Tibial nerve (tissue), 4 donors: ENCODE data around the gene MYADML2. TPM values are rescaled to one million over a fixed set of nuclear protein-coding genes. Genes with fewer than 3 reads are reported as not detected.

ENCODE experiments used
- DNase-seq, 2 donors: peaks; one replicate each; pipeline ENCODE4 v3.0.0-alpha.2; 2019; ENCODE audit warnings: low spot score in 2 of 2
- H3K27ac ChIP-seq, 4 donors: fragments of 200-600 bp; sonication (generic) in 3 of 4; one replicate each; pipeline ENCODE4 v1.5.1; 2017 to 2019; ENCODE audit warnings: mild to moderate bottlenecking in 1 of 4
- H3K27me3 ChIP-seq, 2 donors: fragments of 200-600 bp; sonication (generic) in 1 of 2; one replicate each; pipeline versions ENCODE4 v1.5.1 to v1.6.0; 2017 to 2019
- H3K36me3 ChIP-seq, 3 donors: fragments of 200-600 bp; sonication (generic); one replicate each; pipeline ENCODE4 v1.5.1; 2018 to 2019
- H3K4me1 ChIP-seq, 4 donors: fragments of 200-600 bp; sonication (generic) in 3 of 4; one replicate each; pipeline ENCODE4 v1.5.1; 2017 to 2019
- H3K4me3 ChIP-seq, 4 donors: fragments of 200-600 bp; sonication (generic) in 3 of 4; one replicate each; pipeline ENCODE4 v1.5.1; 2017 to 2019; ENCODE audit warnings: mild to moderate bottlenecking in 1 of 4, moderate library complexity in 1 of 4
- H3K9me3 ChIP-seq, 4 donors: fragments of 200-600 bp; sonication (generic) in 3 of 4; one replicate each; pipeline ENCODE4 v1.5.1; 2017 to 2019
- CTCF ChIP-seq, 5 experiments: fragments of 200-600 bp in 3 of 5; fragments of 450-650 bp in 2 of 5; sonication (generic) in 3 of 5; IDR thresholded peaks; one replicate each; pipeline ENCODE4 v1.5.1; 2016 to 2019; ENCODE audit warnings: antibody characterized with exemption in 5 of 5, mild to moderate bottlenecking in 3 of 5, moderate library complexity in 2 of 5
- EP300 ChIP-seq, 2 donors: sonication (generic); formaldehyde crosslinking; IDR thresholded peaks; one replicate each; pipeline ENCODE4 v1.6.1; 2017; ENCODE audit warnings: antibody characterized with exemption in 2 of 2, mild to moderate bottlenecking in 1 of 2
- POLR2A ChIP-seq, 2 donors: fragments of 450-650 bp; IDR thresholded peaks; one replicate each; pipeline ENCODE4 v1.6.1; 2017; ENCODE audit warnings: antibody characterized with exemption in 2 of 2, mild to moderate bottlenecking in 2 of 2, moderate library complexity in 2 of 2
- WGBS, 2 donors: methylation state at CpG; one replicate each; pipeline ENCODE4 v1.1.5; 2018; 5-methylcytosine and 5-hydroxymethylcytosine counted together
- total RNA-seq, 4 donors: library from RNA; depleted of rRNA; stranded (reverse); fragments of >200 nt; gene quantifications; one replicate each; pipeline ENCODE4 v1.1.0, GENCODE V29; 2016

The MYADML2 gene
- total RNA-seq, 4 donors from 2014 or later: not detected

- peak; percentile 48 to 58 for DNase-seq
- Histone ChIP-seq H3K27ac (peak overlapping the region; percentile 87 to 95 (median 94)), H3K4me1 (peaks cover 0 to 66% (median 44%) of the 10 kb centered on the region in 4 donors), H3K4me3 (peak overlapping the region; percentile 67 to 100 (median 92)), H3K9me3 (no peaks in the 10 kb centered on the region), H3K36me3 (peaks cover 0 to 14% (median 3%) of the 10 kb centered on the region in 3 donors), H3K27me3 (no peaks in the 10 kb centered on the region)
- WGBS, 2 donors: 1% methylated on average over 23 to 31 of the region's 46 CpGs
- TF ChIP-seq EP300 (IDR thresholded peaks at IDR 0.05) (peak in 1 of 2 donors; percentile 33), POLR2A (IDR thresholded peaks at IDR 0.05) (no peak)
These were observed 20.4 kb downstream of the MYADML2 start for GRCh38 chr17:81926451-81927151.

- H3K27me3 ChIP-seq: no peaks in the 10 kb centered on the region
- no peaks in the 10 kb centered on the region for H3K9me3 ChIP-seq
- H3K36me3 ChIP-seq: peaks cover 0 to 15% (median 3%) of the 10 kb centered on the region in 3 donors
- peaks cover 0 to 66% (median 44%) of the 10 kb centered on the region in 4 donors for H3K4me1 ChIP-seq
- WGBS, 2 donors: 56 to 61% methylated on average over 10 of the region's 10 CpGs
- H3K27ac ChIP-seq: peak overlapping the region in 3 of 4 donors; percentile 93 to 95 (median 94)
- DNase-seq: no peak
- H3K4me3 ChIP-seq: peak overlapping the region; percentile 67 to 100 (median 92)
- TF ChIP-seq POLR2A (IDR thresholded peaks at IDR 0.05) (no peak), EP300 (IDR thresholded peaks at IDR 0.05) (no peak), CTCF (IDR thresholded peaks at IDR 0.05) (no peak)
These were observed 21.1 kb downstream of the MYADML2 start for GRCh38 chr17:81925860-81926450.

- H3K4me1 ChIP-seq: peaks cover 0 to 66% (median 44%) of the 10 kb centered on the region in 4 donors
- WGBS, 2 donors: 60 to 61% methylated on average over 19 to 20 of the region's 21 CpGs
- no peaks in the 10 kb centered on the region for H3K27me3 ChIP-seq
- H3K27ac ChIP-seq: peak overlapping the region in 1 of 4 donors; percentile 62
- TF ChIP-seq POLR2A (IDR thresholded peaks at IDR 0.05) (no peak), CTCF (IDR thresholded peaks at IDR 0.05) (no peak), EP300 (IDR thresholded peaks at IDR 0.05) (no peak)
- H3K4me3 ChIP-seq: no peak overlapping the region
- H3K9me3 ChIP-seq: no peaks in the 10 kb centered on the region
- peaks cover 0 to 26% (median 3%) of the 10 kb centered on the region in 3 donors for H3K36me3 ChIP-seq
- no peak for DNase-seq
These were observed 22.2 kb downstream of the MYADML2 start for GRCh38 chr17:81924557-81925532.

GRCh38 chr17:81923302-81924260 is 23.5 kb downstream of the MYADML2 start:
- WGBS, 2 donors: 17 to 27% methylated on average over 25 to 28 of the region's 32 CpGs
- Histone ChIP-seq H3K9me3 (no peaks in the 10 kb centered on the region), H3K36me3 (peaks cover 0 to 36% (median 3%) of the 10 kb centered on the region in 3 donors), H3K27ac (peak overlapping the region in 3 of 4 donors; percentile 39 to 62 (median 56)), H3K4me3 (peak overlapping the region in 2 of 4 donors; percentile 26 to 34), H3K27me3 (no peaks in the 10 kb centered on the region), H3K4me1 (peaks cover 0 to 69% (median 40%) of the 10 kb centered on the region in 4 donors)
- peak; percentile 36 to 46 for DNase-seq
- no peak for TF ChIP-seq CTCF (IDR thresholded peaks at IDR 0.05)
- TF ChIP-seq POLR2A (IDR thresholded peaks at IDR 0.05): no peak
- no peak for TF ChIP-seq EP300 (IDR thresholded peaks at IDR 0.05)
